NCI-H226 (cell line): ENCODE measurements around the gene FNDC1.
"Not testable (repeated sequence)": the region's sequence is repeated elsewhere in the genome, so short reads cannot be mapped to it uniquely, and the experiment has no call there.

Experiments
- DNase-seq: peaks from one replicate; pipeline ENCODE4 v3.0.0-alpha.2; 2015

FNDC1 gene

GRCh38 chr6:159169193-159169555 lies at the start of gene FNDC1:
TSS of gene FNDC1 (plus strand) at chr6:159169400. CDS start at chr6:159169597, 197 bp downstream.
- DNase-seq, result no peak

- no peak for DNase-seq
These were observed 49.4 kb upstream of the FNDC1 start for GRCh38 chr6:159119791-159120190.

GRCh38 chr6:159121486-159121885 lies 47.7 kb upstream of the FNDC1 start:
- DNase-seq, result no peak

DNA sequence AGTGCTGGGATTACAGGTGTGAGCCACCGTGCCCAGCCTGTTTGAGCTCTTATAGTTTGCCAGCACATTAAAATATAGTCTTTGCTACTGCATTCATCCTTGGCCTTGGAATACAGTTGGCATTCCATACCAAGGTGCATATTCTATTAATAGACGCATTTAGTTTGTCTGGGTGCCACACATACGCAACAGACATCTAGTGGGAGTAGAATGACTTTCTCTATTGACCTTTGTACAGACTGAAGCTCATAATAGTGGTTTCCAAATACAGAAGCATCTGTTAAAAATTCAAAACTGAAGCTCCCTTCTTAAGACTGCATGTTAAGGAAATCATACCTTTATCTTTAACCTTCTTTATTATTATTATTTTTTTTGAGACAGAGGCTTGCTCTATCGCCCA lies 46.7 kb upstream of the FNDC1 start:
- no peak for DNase-seq

- DNase-seq, result not testable (repeated sequence)
These were observed 45.4 kb upstream of the FNDC1 start for GRCh38 chr6:159123831-159124230.

GRCh38 chr6:159125014-159125609 lies 44.1 kb upstream of the FNDC1 start:
- DNase-seq, result no peak

DNA sequence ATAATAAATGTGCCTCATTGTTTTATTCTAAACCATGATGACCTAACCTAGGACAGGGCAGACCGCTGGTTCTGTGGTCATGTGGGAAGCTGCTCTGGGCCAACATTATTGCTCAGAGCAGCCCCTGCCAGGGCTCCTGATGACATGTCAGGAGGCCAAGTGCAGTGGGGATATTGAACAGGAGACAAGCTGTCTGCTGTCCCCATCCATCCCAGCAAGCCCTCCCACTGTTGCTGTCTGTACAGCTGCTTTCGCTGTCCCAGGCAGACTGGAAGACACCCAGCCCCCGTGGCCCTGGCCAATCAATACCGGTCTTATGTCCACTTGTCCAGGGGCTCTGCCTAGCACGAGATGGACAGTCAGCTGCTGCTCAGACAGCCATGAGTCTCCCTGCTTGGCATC lies 43.2 kb upstream of the FNDC1 start:
- DNase-seq, result no peak

DNA sequence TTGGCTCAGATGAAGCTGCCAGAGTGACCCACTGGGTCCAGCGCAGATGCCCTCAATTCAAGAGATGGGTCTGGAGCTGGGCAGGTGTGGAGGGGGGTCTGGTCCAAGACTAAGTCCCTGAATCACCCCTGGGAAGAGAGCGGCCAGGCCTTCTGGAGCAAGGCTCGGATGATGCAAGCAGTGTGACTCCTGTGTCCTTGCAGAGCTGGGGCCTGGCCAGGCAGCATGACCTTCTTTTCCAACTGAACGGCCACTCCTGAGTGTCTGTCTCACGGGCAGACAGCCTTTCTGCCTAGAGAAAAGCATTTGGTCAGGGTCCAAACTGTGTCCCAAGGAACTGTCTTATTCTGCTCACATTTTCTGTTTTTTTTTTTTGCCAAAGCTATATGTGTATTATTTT lies 42.6 kb upstream of the FNDC1 start:
- no peak for DNase-seq

GRCh38 chr6:159127701-159128100 lies 41.5 kb upstream of the FNDC1 start:
- no peak for DNase-seq

GRCh38 chr6:159128978-159129377 lies 40.2 kb upstream of the FNDC1 start:
- DNase-seq, result no peak

DNA sequence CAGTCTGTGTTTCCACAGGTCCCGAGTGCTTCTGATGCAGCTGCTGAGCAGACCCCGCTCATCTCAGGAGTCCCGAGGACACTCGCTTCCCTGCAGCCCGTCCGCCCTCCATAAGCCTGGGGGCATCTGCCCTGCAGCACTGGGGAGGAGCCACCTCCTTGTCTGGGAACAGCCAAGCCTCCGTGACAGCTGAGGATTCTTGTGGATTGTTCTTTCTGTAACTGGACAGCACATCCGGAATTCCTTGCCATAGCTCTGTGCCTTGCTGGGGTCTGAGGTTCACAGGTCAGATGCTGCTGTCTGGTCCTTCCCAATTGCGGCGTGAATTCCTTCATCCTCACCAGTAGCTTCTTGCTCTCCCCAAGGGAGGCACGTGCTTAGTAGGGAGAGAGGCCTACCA lies 38.4 kb upstream of the FNDC1 start:
- no peak for DNase-seq

- DNase-seq, result no peak
These were observed 37.5 kb upstream of the FNDC1 start for GRCh38 chr6:159131709-159132108.

- no peak for DNase-seq
These were observed 36.5 kb upstream of the FNDC1 start for GRCh38 chr6:159132664-159133063.

- DNase-seq, result peak; percentile 19
These were observed 34.4 kb upstream of the FNDC1 start for GRCh38 chr6:159134701-159135364.

DNA sequence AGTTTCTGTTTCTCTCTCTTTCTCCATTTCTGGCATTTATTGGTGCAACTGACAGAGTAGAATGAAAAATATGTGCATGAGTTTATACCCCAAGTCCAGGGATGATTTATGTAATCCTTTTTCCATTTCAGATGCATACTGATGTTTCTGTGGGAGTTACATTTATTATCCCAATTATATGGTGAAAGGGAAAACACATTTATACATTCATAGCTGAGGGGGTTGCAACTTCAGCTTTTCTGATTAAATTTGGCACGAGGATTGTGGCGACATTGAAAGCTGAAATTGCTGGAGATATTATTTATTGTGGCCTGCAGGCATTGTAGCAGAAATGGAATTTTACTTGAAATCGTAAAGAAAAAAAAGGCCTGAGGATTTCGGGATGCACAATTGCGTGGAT lies 31.5 kb upstream of the FNDC1 start:
- DNase-seq, result no peak

- no peak for DNase-seq
These were observed 26.7 kb upstream of the FNDC1 start for GRCh38 chr6:159142531-159142930.

DNA sequence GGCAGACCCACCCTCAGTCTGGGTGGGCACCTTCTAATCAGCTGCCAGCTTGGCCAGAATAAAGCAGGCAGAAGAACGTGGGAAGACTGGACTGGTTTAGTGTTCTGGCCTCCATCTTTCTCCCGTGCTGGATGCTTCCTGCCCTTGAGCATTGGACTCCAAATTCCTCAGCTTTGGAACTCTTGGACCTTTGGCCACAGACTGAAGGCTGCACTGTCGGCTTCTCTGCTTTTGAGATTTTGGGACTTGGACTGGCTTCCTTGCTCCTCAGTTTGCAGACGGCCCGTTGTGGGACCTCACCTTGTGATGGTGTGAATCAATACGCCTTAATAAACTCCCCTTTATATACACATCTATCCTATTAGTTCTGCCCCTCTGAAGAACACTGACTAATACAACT lies 20.6 kb upstream of the FNDC1 start:
- DNase-seq, result no peak

GRCh38 chr6:159149641-159150040 lies 19.6 kb upstream of the FNDC1 start:
- no peak for DNase-seq

DNA sequence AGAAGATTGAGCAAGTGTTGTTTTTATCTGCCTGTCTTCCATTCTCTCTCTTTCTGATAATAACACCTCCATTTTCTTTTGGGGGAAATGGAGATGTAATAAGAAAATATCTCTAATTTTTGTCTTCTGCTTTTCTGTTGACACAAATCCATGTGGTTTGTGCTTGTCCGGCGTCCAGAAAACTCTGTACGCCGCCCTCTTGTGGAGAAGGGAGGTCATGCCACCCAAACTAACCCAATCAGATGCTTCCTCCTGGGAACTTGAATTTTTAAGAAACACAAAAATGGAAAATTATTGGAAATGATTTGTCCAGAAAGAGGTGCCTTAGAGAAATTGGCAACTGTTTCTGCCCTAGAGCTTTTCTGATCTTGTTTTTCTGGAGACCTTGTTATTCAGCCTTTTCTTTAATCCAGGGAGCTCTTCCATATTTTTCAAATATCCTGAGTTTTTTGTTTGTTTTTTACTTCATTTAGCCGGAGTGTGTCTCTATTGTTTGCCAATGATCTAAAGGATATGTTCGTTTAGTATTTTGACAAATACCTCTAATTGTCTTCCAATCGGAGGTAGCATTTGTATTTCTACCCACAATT lies 17.8 kb upstream of the FNDC1 start:
- DNase-seq, result peak; percentile 8

DNA sequence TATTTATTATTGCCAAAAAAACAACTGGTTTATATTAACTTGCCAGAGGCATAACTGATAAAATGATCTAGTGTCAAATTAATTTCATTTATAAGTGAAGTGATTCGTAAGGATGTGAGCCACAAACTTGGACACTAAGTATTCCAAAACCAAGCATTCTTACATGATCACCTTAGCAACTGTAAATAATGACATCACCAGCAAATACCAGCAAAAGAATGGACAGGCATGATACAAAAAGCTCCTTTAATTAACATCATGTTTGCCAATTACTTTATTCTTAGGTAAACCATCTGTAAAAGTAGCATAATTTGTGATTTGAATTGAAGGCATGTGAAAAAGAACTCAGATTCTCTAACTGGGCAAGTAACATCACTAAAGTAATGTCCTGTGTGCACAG lies 17.2 kb upstream of the FNDC1 start:
- no peak for DNase-seq

GRCh38 chr6:159152782-159153181 lies 16.4 kb upstream of the FNDC1 start:
- DNase-seq, result no peak

DNA sequence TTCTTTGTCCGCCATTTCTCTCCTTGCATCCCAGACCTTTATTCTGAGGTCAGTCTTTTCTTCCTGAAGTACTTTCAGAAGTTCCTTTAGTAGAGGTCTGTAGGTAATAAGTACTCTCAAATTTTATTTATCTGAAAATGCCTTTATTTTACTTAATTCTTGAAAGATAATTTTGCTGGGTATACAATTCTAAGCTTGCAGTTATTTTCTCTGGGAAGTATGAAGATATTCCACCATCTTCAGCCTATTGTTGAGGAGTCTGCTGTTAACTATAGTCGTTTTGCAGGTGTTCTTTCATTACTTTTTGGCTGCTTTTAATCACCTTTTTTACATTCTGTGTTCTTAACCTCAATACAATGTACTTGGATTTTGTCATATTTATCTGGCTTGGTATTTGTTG lies 13.5 kb upstream of the FNDC1 start:
- no peak for DNase-seq

GRCh38 chr6:159156089-159156488 lies 13.1 kb upstream of the FNDC1 start:
- no peak for DNase-seq

GRCh38 chr6:159157431-159157830 lies 11.8 kb upstream of the FNDC1 start:
- no peak for DNase-seq

DNA sequence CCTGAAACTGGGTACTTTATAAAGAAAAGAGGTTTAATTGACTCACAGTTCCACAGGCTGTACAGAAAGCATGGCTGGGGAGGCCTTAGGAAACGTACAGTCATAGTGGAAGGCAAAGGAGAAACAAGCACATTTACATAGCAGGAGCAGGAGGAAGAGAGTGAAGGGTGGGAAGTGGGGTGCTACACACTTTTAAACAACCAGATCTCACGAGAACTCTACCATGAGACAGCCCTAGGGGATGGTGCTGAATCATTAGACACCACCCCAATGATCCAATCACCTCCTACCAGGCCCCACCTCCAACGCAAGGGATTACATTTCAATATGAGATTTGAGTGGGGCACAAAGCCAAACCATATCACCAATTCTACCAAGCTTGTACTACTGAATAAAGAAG lies 7.4 kb upstream of the FNDC1 start:
- DNase-seq, result no peak
